Neural crest cell (in vitro differentiated cells): ENCODE results near the gene PDE11A. TPM values are rescaled to one million over a fixed set of nuclear protein-coding genes. Genes with fewer than 3 reads are reported as not detected.

Experiments used
- DNase-seq: peaks from one replicate; pipeline ENCODE4 v3.0.0; 2021; ENCODE audit warnings: low read depth, mixed read lengths, low spot score
- H3K27ac Mint-ChIP-seq: one replicate; pipeline ENCODE4 v1.8.0; 2021; ENCODE audit warnings: mild to moderate bottlenecking, mixed read lengths; ENCODE audit not compliant: unreplicated experiment
- H3K27me3 Mint-ChIP-seq: 2 replicates; pipeline ENCODE4 v1.8.0; 2021; ENCODE audit warnings: low read depth, mild to moderate bottlenecking, mixed read lengths
- H3K36me3 Mint-ChIP-seq: 2 replicates; pipeline ENCODE4 v1.8.0; 2021; ENCODE audit warnings: low read depth, mild to moderate bottlenecking, mixed read lengths
- H3K4me1 Mint-ChIP-seq: 2 replicates; pipeline ENCODE4 v1.8.0; 2021; ENCODE audit warnings: mixed read lengths
- H3K4me3 Mint-ChIP-seq: one replicate; pipeline ENCODE4 v1.8.0; 2021; ENCODE audit warnings: mild to moderate bottlenecking, mixed read lengths
- H3K9me3 Mint-ChIP-seq: 2 replicates; pipeline ENCODE4 v1.8.0; 2021; ENCODE audit warnings: mixed read lengths
- CTCF ChIP-seq: fragments of 200-600 bp; sonication (generic); conservative IDR thresholded peaks from 2 replicates; pipeline ENCODE4 v1.5.0; 2021; ENCODE audit warnings: antibody characterized with exemption, mild to moderate bottlenecking
- total RNA-seq: library from RNA; stranded (reverse); gene quantifications from 2 replicates; pipeline ENCODE4 v1.2.1, GENCODE V29; 2021

Gene PDE11A
- total RNA-seq, 1 donor from 2014 or later: 0.28 TPM

- Mint-ChIP-seq H3K27ac (no peak overlapping the region), H3K4me3 (no peak overlapping the region), H3K36me3 (peaks cover 7% of the 10 kb centered on the region), H3K4me1 (no peaks in the 10 kb centered on the region), H3K27me3 (peaks cover 3% of the 10 kb centered on the region), H3K9me3 (peaks cover 6% of the 10 kb centered on the region)
- no peak for DNase-seq
- no peak for TF ChIP-seq CTCF
These were observed 287.9 kb downstream of the PDE11A start for GRCh38 chr2:177784745-177785067.

GRCh38 chr2:177783835-177784744 is 288.5 kb downstream of the PDE11A start:
- peaks cover 7% of the 10 kb centered on the region for H3K36me3 Mint-ChIP-seq
- H3K4me1 Mint-ChIP-seq: no peaks in the 10 kb centered on the region
- H3K27ac Mint-ChIP-seq: no peak overlapping the region
- no peak for TF ChIP-seq CTCF
- no peak overlapping the region for H3K4me3 Mint-ChIP-seq
- no peak for DNase-seq
- peaks cover 6% of the 10 kb centered on the region for H3K9me3 Mint-ChIP-seq
- peaks cover 3% of the 10 kb centered on the region for H3K27me3 Mint-ChIP-seq

- no peak for DNase-seq
- peaks cover 5% of the 10 kb centered on the region for H3K4me1 Mint-ChIP-seq
- H3K4me3 Mint-ChIP-seq: no peak overlapping the region
- H3K27me3 Mint-ChIP-seq: peaks cover 3% of the 10 kb centered on the region
- no peak for TF ChIP-seq CTCF
- H3K36me3 Mint-ChIP-seq: peaks cover 7% of the 10 kb centered on the region
- no peak overlapping the region for H3K27ac Mint-ChIP-seq
- H3K9me3 Mint-ChIP-seq: peaks cover 4% of the 10 kb centered on the region
These were observed 289.5 kb downstream of the PDE11A start for GRCh38 chr2:177783091-177783490.

GRCh38 chr2:177782613-177783012 is 290.0 kb downstream of the PDE11A start:
- TF ChIP-seq CTCF: no peak
- H3K4me3 Mint-ChIP-seq: no peak overlapping the region
- peaks cover 8% of the 10 kb centered on the region for H3K4me1 Mint-ChIP-seq
- peaks cover 3% of the 10 kb centered on the region for H3K27me3 Mint-ChIP-seq
- H3K27ac Mint-ChIP-seq: no peak overlapping the region
- DNase-seq: no peak
- H3K36me3 Mint-ChIP-seq: peaks cover 7% of the 10 kb centered on the region
- H3K9me3 Mint-ChIP-seq: peaks cover 4% of the 10 kb centered on the region

- no peak for TF ChIP-seq CTCF
- H3K4me1 Mint-ChIP-seq: peaks cover 8% of the 10 kb centered on the region
- H3K27ac Mint-ChIP-seq: no peak overlapping the region
- H3K27me3 Mint-ChIP-seq: peaks cover 18% of the 10 kb centered on the region
- no peak for DNase-seq
- peaks cover 3% of the 10 kb centered on the region for H3K36me3 Mint-ChIP-seq
- H3K9me3 Mint-ChIP-seq: no peaks in the 10 kb centered on the region
- no peak overlapping the region for H3K4me3 Mint-ChIP-seq
These were observed 294.1 kb downstream of the PDE11A start for GRCh38 chr2:177778472-177778871.
